ENCODE data around the gene AGPAT4. TPM values are rescaled to one million over a fixed set of nuclear protein-coding genes. Genes with fewer than 3 reads are reported as not detected.

AGPAT4 gene
- total and polyA plus RNA-seq, 2 of the 4 experiments (the other 2 are of a cell fraction) = 3.6 to 3.8 TPM

GRCh38 chr6:161230339-161230738 lies 43.5 kb downstream of the AGPAT4 start:
- CTCF ChIA-PET = no interaction called here
- H3K27ac ChIP-seq (ENCODE audit: insufficient read depth, low read length) = no peak overlapping the region

More at GRCh38 chr6:161230339-161230738, 43.5 kb downstream of the AGPAT4 start:
- H3K4ac ChIP-seq (ENCODE audit: low read depth, low read length) = no peak overlapping the region
- H3K4me2 ChIP-seq (ENCODE audit: low read depth, low read length) = no peak overlapping the region
- BruUV-seq (replicated peaks) = no TSS peak
- no peak overlapping the region for H2BK20ac ChIP-seq (ENCODE audit: low read depth, low read length)
- H3K9ac ChIP-seq (ENCODE audit: low read depth, low read length) = no peak overlapping the region
- H4K5ac ChIP-seq (ENCODE audit: low read depth, low read length) = no peak overlapping the region
- no peaks in the 10 kb centered on the region for H3K36me3 ChIP-seq (ENCODE audit: control insufficient read depth, insufficient read depth, low read length)
- TF ChIP-seq POLR2A (IDR thresholded peaks at IDR 0.05; ENCODE audit: low read depth, low read length) (no peak), MAFK (IDR thresholded peaks at IDR 0.05; ENCODE audit: low read depth, low read length) (no peak), RFX5 (IDR thresholded peaks at IDR 0.05; ENCODE audit: low read depth, low read length) (no peak), CHD1 (IDR thresholded peaks at IDR 0.05; ENCODE audit: low read depth, low read length) (no peak), BHLHE40 (IDR thresholded peaks at IDR 0.05; ENCODE audit: low read depth, low read length) (no peak), ELK1 (IDR thresholded peaks at IDR 0.05; ENCODE audit: borderline replicate concordance, low read depth, low read length) (no peak), CTCF (conservative IDR thresholded peaks at IDR 0.05; ENCODE audit: low read depth, low read length) (no peak), RAD21 (IDR thresholded peaks at IDR 0.05; ENCODE audit: low read length) (no peak), NFE2L2 (IDR thresholded peaks at IDR 0.05; ENCODE audit: low read depth, low read length) (no peak)
- TF ChIP-seq, protein P1, sequence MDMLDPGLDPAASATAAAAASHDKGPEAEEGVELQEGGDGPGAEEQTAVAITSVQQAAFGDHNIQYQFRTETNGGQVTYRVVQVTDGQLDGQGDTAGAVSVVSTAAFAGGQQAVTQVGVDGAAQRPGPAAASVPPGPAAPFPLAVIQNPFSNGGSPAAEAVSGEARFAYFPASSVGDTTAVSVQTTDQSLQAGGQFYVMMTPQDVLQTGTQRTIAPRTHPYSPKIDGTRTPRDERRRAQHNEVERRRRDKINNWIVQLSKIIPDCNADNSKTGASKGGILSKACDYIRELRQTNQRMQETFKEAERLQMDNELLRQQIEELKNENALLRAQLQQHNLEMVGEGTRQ (IDR thresholded peaks at IDR 0.05; ENCODE audit: low read depth, low read length) = no peak
- no peak overlapping the region for H3K18ac ChIP-seq (ENCODE audit: low read depth, low read length)
- no peak for ATAC-seq (ENCODE audit: low read depth)
- intact Hi-C loops (cut with micrococcal nuclease) = loop anchor here (10.0 kb wide), 1 partner anchor 196 kb away; no protein-coding TSS in a partner anchor
- H3K14ac ChIP-seq (replicated peaks; ENCODE audit: low read depth, low read length) = no peak overlapping the region
- H2AFZ ChIP-seq (replicated peaks; ENCODE audit: low read length, poor library complexity) = no peak overlapping the region
- H2BK5ac ChIP-seq (ENCODE audit: low read depth, low read length, poor library complexity, severe bottlenecking) = no peak overlapping the region
- no peak overlapping the region for H2AK5ac ChIP-seq (ENCODE audit: low read depth, low read length)
- H3K79me1 ChIP-seq (ENCODE audit: low read depth in 1 of 2, low read length in 2 of 2) = peaks cover 8 to 30% of the 10 kb centered on the region in 2 experiments
- peaks cover 24% of the 10 kb centered on the region for H3K9me1 ChIP-seq (ENCODE audit: insufficient read depth, low read length)
- no peak for DNase-seq
- no peak overlapping the region for H3K4me3 ChIP-seq (ENCODE audit: insufficient read depth, low read depth, low read length)
- no peak overlapping the region for H2BK120ac ChIP-seq (ENCODE audit: low read depth, low read length)
- H4K91ac ChIP-seq (ENCODE audit: insufficient read depth, low read depth, low read length) = no peak overlapping the region
- no CpG with 5 or more reads among the region's 2 CpGs for WGBS, 2 experiments (ENCODE audit: extremely low coverage in 2 of 2, insufficient read length in 1 of 2)
- H3K9me3 ChIP-seq (ENCODE audit: control insufficient read depth, insufficient read depth, low read length) = no peaks in the 10 kb centered on the region
- H2BK15ac ChIP-seq (ENCODE audit: low read depth, low read length) = no peak overlapping the region
- H3K4me1 ChIP-seq (ENCODE audit: control insufficient read depth, insufficient read depth, low read length) = peaks cover 29% of the 10 kb centered on the region
- H2AK9ac ChIP-seq (replicated peaks; ENCODE audit: low read depth, low read length, poor library complexity) = no peak overlapping the region
- H3K27me3 ChIP-seq (ENCODE audit: control insufficient read depth, insufficient read depth, low read length) = no peaks in the 10 kb centered on the region
- in situ Hi-C loops (cut with MboI; ENCODE audit: low sequenced_read_pairs) = no loop called here
- no peak overlapping the region for H3K56ac ChIP-seq (ENCODE audit: extremely low read depth, insufficient read depth, low read length)
- H4K20me1 ChIP-seq (ENCODE audit: insufficient read depth, low read length) = no peaks in the 10 kb centered on the region
- dilution Hi-C loops (cut with HindIII; ENCODE audit: low sequenced_read_pairs, unreplicated experiment) = no loop called here
- POLR2A ChIA-PET (ENCODE audit: unreplicated experiment) = no interaction called here
- H3K23ac ChIP-seq (ENCODE audit: low read depth, low read length) = no peak overlapping the region
- H4K8ac ChIP-seq (ENCODE audit: low read depth in 2 of 2, low read length in 2 of 2) = no peak overlapping the region
